Endodermal cell (in vitro differentiated cells): Measurements from ENCODE around the gene ENKUR. TPM values are rescaled to one million over a fixed set of nuclear protein-coding genes. Genes with fewer than 3 reads are reported as not detected.

Experiments
- DNase-seq: peaks from one replicate; pipeline ENCODE4 v3.0.0-alpha.2; 2017
- H3K27ac ChIP-seq: 2 replicates; pipeline ENCODE4 v1.5.1; 2013; ENCODE audit warnings: mild to moderate bottlenecking, low read depth, low read length, moderate library complexity
- H3K27me3 ChIP-seq: 2 replicates; pipeline ENCODE4 v1.6.1; 2013; ENCODE audit warnings: mild to moderate bottlenecking, low read length, moderate library complexity; ENCODE audit not compliant: insufficient read depth, control insufficient read depth, poor library complexity, severe bottlenecking
- H3K36me3 ChIP-seq: 2 replicates; pipeline ENCODE4 v1.7.0; 2013; ENCODE audit warnings: mild to moderate bottlenecking, low read length, moderate library complexity; ENCODE audit not compliant: control insufficient read depth, insufficient read depth
- H3K4me1 ChIP-seq: one replicate; pipeline ENCODE4 v1.7.0; 2013; ENCODE audit warnings: low read length; ENCODE audit not compliant: control insufficient read depth, insufficient read depth
- H3K4me3 ChIP-seq: 2 replicates; pipeline ENCODE4 v1.5.1; 2013; ENCODE audit warnings: mild to moderate bottlenecking, low read length, moderate library complexity
- H3K9ac ChIP-seq: 2 replicates; pipeline ENCODE4 v1.6.1; 2013; ENCODE audit warnings: mild to moderate bottlenecking, low read length, moderate library complexity; ENCODE audit not compliant: poor library complexity, severe bottlenecking; ENCODE audit errors: extremely low read depth
- H3K9me3 ChIP-seq: 2 replicates; pipeline ENCODE4 v1.6.1; 2013; ENCODE audit warnings: mild to moderate bottlenecking, low read length, moderate library complexity; ENCODE audit not compliant: control insufficient read depth
- H3K27ac Mint-ChIP-seq: 2 replicates; pipeline ENCODE4 v1.8.0; 2020; ENCODE audit warnings: mixed read lengths
- H3K27me3 Mint-ChIP-seq: 2 replicates; pipeline ENCODE4 v1.8.0; 2021; ENCODE audit warnings: mild to moderate bottlenecking, mixed read lengths; ENCODE audit not compliant: insufficient read depth
- H3K36me3 Mint-ChIP-seq: 2 replicates; pipeline ENCODE4 v1.8.0; 2020; ENCODE audit warnings: low read depth, mixed read lengths
- H3K4me1 Mint-ChIP-seq: 2 replicates; pipeline ENCODE4 v1.8.0; 2020; ENCODE audit warnings: mixed read lengths
- H3K4me3 Mint-ChIP-seq: 2 replicates; pipeline ENCODE4 v1.8.0; 2020; ENCODE audit warnings: mild to moderate bottlenecking, moderate library complexity, mixed read lengths
- H3K9me3 Mint-ChIP-seq: 2 replicates; pipeline ENCODE4 v1.8.0; 2020; ENCODE audit warnings: mild to moderate bottlenecking, mixed read lengths
- WGBS, 2 experiments: methylation state at CpG; one replicate each; pipeline versions ENCODE4 v1.1.5 to v1.1.7; 2013; ENCODE audit warnings: missing lambda C conversion rate in 2 of 2, mixed read lengths in 1 of 2; ENCODE audit not compliant: insufficient coverage in 1 of 2, insufficient read length in 1 of 2; 5-methylcytosine and 5-hydroxymethylcytosine counted together
- total RNA-seq, 2 donors: library from RNA; stranded (reverse); fragmentation: NEBNext Ultra II Directional in 1 of 2; extraction: Animal tissue kit (Norgen Biotek cat#: 25700) in 1 of 2; gene quantifications; 2 replicates in 1 of 2; 3 replicates in 1 of 2; pipeline ENCODE4 v1.2.1, GENCODE V29; 2021
- TF ChIP-seq, protein P1 (sequence below): fragments of 200-600 bp; sonication (generic); conservative IDR thresholded peaks from 2 replicates; pipeline ENCODE4 v1.5.0; 2021; ENCODE audit warnings: antibody characterized with exemption, mild to moderate bottlenecking

ENKUR gene
- total RNA-seq, 2 donors from 2014 or later, result not detected

DNA sequence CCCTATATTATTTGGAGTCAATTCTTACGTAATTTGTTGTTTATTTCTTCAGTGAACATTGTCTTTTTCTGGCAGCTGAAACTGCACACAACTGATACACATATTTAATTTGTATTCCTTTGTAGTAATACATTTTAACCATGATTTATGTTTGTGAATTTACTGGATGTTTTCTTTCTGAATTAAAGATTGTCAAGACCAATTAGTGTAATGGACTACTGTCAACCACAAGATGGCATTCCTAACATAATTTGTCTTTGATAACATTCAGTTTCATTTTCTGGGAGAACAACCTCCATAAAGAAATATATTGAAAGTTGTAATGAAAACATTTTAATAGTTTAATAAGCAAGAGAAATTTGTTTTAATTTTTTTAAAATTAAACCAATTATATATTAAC, 10.5 kb upstream of the ENKUR start:
- no peak overlapping the region for H3K27ac Mint-ChIP-seq
- Histone ChIP-seq H3K4me1 (no peaks in the 10 kb centered on the region), H3K4me3 (no peak overlapping the region), H3K36me3 (no peaks in the 10 kb centered on the region), H3K9ac (no peak overlapping the region), H3K27ac (no peak overlapping the region), H3K27me3 (no peaks in the 10 kb centered on the region), H3K9me3 (no peaks in the 10 kb centered on the region)
- TF ChIP-seq, protein P1, sequence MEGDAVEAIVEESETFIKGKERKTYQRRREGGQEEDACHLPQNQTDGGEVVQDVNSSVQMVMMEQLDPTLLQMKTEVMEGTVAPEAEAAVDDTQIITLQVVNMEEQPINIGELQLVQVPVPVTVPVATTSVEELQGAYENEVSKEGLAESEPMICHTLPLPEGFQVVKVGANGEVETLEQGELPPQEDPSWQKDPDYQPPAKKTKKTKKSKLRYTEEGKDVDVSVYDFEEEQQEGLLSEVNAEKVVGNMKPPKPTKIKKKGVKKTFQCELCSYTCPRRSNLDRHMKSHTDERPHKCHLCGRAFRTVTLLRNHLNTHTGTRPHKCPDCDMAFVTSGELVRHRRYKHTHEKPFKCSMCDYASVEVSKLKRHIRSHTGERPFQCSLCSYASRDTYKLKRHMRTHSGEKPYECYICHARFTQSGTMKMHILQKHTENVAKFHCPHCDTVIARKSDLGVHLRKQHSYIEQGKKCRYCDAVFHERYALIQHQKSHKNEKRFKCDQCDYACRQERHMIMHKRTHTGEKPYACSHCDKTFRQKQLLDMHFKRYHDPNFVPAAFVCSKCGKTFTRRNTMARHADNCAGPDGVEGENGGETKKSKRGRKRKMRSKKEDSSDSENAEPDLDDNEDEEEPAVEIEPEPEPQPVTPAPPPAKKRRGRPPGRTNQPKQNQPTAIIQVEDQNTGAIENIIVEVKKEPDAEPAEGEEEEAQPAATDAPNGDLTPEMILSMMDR, result peak; percentile 47
- no peaks in the 10 kb centered on the region for H3K27me3 Mint-ChIP-seq
- H3K9me3 Mint-ChIP-seq, result no peaks in the 10 kb centered on the region
- 100% methylated on average over 1 of the region's 1 CpG; no CpG with 5 or more reads in 1 of the 2 experiments for whole genome bisulfite sequencing, 2 experiments
- no peak overlapping the region for H3K4me3 Mint-ChIP-seq
- no peaks in the 10 kb centered on the region for H3K4me1 Mint-ChIP-seq
- DNase-seq, result no peak
- H3K36me3 Mint-ChIP-seq, result no peaks in the 10 kb centered on the region

DNA sequence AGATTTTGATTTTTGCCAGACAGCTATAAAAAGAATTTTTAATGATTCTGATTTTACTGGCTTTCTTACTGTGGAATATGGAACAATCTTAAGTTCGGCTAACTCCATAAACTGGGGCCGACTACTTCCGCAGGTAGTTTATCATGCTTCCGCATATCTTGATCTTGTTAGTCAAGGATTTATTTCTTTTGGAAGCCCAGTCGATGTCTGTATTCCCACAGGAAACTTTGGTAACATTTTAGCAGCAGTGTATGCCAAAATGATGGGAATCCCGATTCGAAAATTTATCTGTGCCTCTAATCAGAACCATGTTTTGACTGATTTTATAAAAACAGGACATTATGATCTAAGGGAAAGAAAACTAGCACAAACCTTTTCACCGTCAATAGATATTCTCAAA, 8.6 kb upstream of the ENKUR start:
- no peaks in the 10 kb centered on the region for H3K27me3 Mint-ChIP-seq
- H3K9me3 Mint-ChIP-seq, result no peaks in the 10 kb centered on the region
- no peak for DNase-seq
- Histone ChIP-seq H3K9me3 (no peaks in the 10 kb centered on the region), H3K4me1 (no peaks in the 10 kb centered on the region), H3K9ac (no peak overlapping the region), H3K27me3 (no peaks in the 10 kb centered on the region), H3K27ac (no peak overlapping the region), H3K4me3 (no peak overlapping the region), H3K36me3 (no peaks in the 10 kb centered on the region)
- H3K36me3 Mint-ChIP-seq, result no peaks in the 10 kb centered on the region
- no peaks in the 10 kb centered on the region for H3K4me1 Mint-ChIP-seq
- no peak overlapping the region for H3K27ac Mint-ChIP-seq
- 95 to 96% methylated on average over 6 to 8 of the region's 8 CpGs for whole genome bisulfite sequencing, 2 experiments
- TF ChIP-seq, protein P1, result no peak
- H3K4me3 Mint-ChIP-seq, result no peak overlapping the region

DNA sequence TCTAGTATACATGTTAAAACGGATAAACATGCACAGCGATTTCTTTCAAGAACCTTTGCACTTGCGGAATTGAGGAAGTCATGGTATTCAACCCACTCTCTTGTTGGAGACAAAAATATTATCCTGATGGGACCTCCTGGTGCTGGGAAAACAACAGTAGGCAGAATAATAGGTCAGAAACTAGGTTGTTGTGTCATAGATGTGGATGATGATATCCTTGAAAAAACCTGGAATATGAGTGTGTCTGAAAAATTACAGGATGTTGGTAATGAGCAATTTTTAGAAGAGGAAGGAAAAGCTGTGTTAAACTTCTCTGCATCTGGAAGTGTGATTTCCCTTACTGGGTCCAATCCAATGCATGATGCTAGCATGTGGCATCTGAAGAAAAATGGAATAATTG, 7.3 kb upstream of the ENKUR start:
- H3K36me3 Mint-ChIP-seq, result no peaks in the 10 kb centered on the region
- no peak for DNase-seq

More for the DNA sequence above, 7.3 kb upstream of the ENKUR start:
- no peaks in the 10 kb centered on the region for H3K4me1 Mint-ChIP-seq
- H3K4me1 ChIP-seq, result no peaks in the 10 kb centered on the region
- TF ChIP-seq, protein P1, result no peak
- no peak overlapping the region for H3K4me3 Mint-ChIP-seq
- H3K9me3 Mint-ChIP-seq, result no peaks in the 10 kb centered on the region
- no peak overlapping the region for H3K4me3 ChIP-seq
- no peak overlapping the region for H3K27ac ChIP-seq
- no peaks in the 10 kb centered on the region for H3K27me3 Mint-ChIP-seq
- no peak overlapping the region for H3K27ac Mint-ChIP-seq
- H3K9ac ChIP-seq, result no peak overlapping the region
- 94 to 100% methylated on average over 3 of the region's 3 CpGs for WGBS, 2 experiments
- H3K9me3 ChIP-seq, result no peaks in the 10 kb centered on the region
- no peaks in the 10 kb centered on the region for H3K27me3 ChIP-seq
- H3K36me3 ChIP-seq, result no peaks in the 10 kb centered on the region
